HG03558 (cell line): ENCODE results near the gene NUTM2F.
"Not testable (repeated sequence)": the region's sequence is repeated elsewhere in the genome, so short reads cannot be mapped to it uniquely, and the experiment has no call there.

ENCODE experiments used
- ATAC-seq: cut with Tn5 transposase; IDR thresholded peaks from one replicate; pipeline ENCODE4 v1.9.1; 2021; ENCODE audit warnings: moderate number of reproducible peaks; ENCODE audit not compliant: unreplicated experiment; ENCODE audit errors: extremely low read depth

Gene NUTM2F

DNA sequence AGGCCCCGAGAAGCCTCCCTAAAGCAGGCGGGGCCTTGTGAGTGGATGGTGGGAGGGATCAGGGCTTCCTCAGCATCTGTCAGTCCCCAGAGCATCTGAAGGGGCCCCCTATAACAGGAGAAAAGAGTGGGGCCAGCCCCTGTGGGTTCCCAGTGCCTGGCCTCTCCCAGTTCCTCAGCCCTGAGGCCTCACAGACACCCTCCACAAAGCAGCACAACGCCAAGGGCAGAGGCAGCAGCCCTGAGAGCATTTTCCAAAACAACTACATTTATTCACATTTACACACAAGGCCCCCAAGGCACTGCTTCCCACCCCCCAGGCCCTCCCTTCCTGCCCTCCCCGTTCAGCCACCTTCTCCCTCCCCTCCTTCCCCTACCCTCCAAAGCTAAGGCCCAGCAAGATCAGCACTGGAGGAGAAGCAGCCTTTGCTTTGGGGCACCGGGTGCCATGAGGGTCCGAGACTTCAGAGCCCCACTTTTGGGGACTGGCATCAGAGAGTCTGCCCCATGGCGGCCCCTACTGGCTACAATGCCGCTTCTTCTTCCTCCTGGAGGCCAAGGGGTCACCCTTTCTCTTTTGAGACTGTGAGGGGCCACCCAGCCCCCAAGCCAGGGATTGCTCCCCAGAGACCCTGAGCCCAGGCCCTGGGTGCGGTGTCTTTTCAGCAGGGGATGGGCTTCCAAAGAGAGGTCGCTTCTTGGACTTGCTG, 10.3 kb downstream of the NUTM2F start:
- not testable (repeated sequence) for ATAC-seq

DNA sequence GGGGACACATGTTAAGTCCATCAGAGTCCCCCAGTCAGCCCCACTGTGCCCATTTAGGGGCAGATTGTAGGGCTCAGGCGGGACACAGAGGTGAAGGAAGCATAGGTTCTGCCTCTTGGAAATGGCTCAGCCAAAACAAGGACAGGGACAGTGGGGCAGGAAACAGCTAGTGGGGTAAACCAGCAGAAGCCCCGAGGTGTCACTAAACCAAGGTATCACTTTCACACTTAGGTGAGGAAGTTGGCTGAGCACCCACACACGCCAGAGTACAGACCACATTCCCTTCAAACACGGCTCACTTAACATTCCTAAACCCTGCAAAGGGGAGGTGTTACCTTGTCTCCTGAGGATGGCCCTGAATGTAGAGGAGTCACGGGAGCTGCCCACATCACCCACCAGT, 12.2 kb downstream of the NUTM2F start:
- ATAC-seq, result not testable (repeated sequence)

DNA sequence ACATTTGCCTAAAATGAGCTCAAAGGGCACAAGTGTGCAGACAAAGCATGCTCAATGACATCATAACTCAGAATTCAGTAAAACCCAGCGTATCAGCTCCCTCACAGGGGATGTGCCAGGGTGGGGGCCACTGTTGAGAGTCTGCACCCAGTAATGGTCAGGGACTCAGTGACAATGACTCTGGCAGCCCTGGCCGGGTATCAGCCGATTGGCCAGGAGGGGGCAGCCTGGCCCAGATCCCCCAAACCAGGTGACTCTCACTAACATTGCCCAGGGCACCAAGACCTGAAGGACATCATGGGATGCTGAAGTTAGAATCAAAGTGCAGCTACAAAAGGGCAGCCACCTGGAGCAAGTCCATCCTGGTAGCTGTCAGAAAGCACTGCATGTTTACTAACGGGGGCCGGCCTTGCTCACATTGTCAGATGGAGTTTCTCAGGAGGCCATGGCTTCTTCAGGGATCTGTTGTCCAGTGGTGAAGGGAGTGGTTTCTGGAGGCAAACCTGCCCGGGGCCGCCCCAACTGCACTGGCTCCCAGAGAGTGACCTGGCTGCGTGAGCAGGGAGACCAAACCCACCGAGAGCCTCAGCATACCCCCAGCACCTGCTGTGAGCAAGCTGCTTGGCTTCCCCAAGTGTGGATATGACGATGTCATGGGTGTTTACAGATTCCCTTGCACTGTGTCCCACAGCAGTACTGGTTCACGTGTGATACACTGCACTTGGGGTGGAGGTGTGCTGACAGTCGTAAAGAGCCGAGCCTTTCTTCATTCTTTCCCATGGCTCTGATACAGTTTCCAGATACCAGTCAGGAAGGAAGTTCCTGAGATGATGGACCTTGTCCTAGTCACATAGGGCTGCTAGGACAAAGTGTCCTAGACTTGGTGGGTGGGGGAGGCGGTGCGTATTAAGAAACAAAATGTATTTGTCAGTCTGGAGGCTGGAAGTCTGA, 13.1 kb downstream of the NUTM2F start:
- not testable (repeated sequence) for ATAC-seq

DNA sequence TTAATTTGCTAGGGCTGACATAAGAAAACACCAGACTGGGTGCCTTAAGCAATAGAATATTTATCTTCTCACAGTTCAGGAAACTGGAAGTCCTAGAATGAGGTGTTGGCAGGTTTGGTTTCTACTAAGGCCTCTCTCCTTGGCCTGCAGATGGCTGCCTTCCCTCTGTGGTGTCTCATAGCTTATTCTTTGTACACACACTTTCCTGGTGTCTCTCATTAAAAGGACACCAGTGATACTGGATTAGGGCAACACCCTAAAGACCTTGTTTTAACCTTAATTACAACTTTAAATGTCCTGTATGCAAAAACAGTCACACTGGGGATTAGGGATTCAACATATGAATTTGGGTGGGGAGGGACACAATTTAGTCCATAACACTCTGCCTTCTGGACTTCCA, 25.1 kb downstream of the NUTM2F start:
- ATAC-seq, result no peak

DNA sequence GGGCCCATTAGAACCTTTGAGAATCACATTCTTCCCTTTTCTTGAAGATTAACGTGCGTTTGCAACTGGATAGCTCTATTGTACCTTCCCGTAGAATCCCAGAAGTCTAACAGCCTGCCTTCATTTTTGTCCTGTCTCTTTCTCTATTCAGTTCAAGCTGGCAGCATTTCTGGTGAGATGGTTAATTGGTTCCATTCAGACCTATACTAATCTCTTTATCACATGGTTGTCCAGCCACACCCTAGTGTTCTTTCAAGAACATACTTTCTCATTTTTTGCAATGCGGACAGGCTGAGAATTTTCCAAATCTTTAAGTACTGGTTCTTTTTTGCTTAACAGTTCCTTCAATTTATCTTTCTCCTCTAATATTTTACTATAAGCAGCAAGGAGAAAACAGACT, 26.0 kb downstream of the NUTM2F start:
- ATAC-seq, result no peak

DNA sequence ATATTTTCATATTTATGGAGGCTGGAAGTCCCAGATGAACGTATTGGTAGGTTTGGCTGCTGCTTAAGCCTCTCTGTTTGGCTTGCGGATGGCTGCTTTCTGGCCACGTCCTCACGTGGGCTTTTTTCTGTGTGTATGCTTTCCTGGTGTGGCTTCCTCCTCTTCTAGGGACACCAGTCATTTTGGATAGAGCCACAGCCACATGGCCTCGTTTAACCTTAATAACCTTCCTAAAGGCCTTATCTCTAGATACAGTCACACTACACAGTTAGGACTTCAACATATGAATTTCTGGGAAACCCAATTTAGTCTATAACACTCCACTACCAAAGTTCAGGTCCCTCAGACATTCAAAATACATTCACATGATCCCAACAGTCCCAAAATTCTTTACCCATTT, 26.9 kb downstream of the NUTM2F start:
- no peak for ATAC-seq

DNA sequence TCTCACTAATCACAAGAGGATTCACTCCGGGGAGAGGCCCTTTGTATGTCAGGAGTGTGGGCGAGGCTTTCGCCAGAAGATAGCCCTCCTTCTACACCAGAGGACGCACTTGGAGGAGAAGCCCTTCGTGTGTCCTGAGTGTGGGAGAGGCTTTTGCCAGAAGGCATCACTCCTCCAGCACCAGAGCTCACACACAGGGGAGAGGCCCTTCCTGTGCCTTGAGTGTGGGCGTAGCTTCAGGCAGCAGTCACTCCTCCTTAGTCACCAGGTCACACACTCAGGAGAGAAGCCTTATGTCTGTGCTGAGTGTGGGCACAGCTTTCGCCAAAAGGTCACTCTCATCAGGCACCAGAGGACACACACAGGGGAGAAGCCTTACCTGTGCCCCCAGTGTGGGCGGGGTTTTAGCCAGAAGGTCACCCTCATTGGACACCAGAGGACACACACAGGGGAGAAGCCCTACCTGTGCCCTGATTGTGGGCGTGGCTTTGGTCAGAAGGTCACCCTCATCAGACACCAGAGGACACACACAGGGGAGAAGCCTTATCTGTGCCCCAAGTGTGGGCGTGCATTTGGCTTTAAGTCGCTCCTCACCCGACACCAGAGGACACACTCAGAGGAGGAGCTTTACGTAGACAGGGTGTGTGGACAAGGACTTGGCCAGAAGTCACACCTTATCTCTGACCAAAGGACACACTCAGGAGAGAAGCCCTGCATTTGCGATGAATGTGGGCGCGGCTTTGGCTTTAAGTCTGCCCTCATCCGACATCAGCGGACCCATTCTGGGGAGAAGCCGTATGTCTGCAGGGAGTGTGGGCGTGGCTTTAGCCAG, 27.8 kb downstream of the NUTM2F start:
- no peak for ATAC-seq

DNA sequence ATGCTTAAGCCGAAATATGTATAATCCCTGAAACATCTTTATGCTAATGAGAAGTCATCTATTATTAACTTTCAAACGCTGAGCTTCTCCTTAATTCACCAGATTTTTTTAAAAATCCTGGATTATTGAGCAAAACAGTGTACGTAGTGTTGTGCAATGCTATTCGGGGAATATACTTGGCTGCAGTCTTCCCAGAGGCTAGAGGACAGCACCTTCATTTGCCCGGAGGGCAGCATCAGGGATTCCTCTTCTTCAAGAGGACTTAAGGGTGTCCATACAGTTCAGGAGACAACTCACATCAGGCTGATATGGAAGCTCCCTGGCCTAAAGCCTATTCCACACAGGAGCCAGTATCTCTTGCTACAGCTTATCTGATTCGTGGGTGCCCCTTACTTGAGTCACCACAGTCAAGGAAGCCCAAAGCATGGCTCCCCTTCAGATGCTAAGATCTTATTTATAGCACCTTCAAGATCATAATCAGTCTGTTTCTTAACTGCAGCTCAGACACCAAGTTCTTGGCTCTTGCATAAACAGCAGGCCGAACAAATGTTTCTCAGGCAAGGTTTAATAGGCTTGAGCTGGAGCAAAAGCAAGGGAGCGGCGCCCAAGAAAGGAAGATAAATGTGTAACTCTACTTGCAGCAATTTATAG, 29.4 kb downstream of the NUTM2F start:
- no peak for ATAC-seq

DNA sequence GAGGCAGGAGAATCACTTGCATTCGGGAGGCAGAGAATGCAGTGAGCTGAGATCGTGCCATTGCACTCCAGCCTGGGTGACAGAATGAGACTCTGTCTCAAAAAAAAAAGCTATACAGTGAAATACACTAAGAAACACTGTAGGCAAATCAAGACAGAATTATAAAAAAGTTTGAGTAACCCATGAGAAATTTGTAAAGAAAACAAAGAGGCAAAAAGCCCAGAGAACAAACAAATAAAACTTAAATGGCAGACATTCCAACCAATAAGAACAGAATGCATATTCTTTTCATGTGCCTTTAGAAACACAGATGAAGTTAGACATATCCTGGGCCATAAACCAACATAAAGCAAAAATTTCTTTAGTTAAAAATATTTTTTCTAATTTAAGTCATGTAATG, 38.8 kb downstream of the NUTM2F start:
- no peak for ATAC-seq

DNA sequence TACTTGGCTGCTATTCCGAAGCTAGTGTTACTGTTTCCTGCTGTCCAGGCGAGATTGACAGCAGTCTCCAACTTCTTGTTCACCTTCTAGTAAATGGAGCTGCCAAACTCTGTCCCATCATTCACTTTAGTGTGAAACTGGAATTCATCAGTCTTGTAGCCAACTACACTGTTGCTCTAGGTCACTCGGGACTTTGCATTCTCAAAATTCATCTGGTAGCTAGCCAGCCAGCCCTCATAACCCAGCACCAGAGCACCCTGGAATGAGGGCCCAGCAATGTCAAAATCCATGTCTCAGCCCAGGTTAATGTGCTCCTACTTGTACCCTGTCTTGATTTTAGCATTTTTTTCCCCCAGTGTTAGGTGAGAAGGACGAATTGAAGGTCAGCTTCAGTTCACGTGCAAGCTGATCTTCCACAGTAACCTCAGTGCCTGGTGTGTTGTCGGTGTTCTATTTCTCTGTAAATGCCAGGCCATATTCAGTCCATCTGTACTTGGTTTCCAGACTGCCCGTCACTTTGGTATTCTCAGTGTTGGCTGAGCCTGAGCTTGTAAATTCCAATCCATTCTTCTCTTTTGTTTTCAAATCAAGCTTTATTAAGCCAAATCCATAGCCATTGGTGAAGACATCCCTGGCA, 40.4 kb downstream of the NUTM2F start:
- no peak for ATAC-seq

DNA sequence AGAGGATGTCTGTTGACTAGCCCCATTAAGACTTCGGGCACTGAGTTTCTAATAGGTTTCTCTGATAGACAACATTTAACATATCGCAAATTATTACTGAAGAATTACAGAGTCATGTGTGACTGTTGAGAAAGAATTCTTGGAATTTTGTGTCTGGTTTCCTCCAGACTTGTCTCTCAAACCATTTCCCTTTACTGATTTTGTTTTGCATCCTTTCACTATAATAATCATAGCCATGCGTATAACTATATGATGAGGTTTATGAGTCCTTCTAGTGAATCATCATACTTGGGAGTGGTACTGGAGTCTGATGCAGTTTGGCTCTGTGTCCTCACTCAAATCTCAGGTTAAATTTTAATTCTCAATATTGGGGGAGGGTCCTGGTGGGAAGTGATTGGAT, 42.3 kb downstream of the NUTM2F start:
- ATAC-seq, result no peak

DNA sequence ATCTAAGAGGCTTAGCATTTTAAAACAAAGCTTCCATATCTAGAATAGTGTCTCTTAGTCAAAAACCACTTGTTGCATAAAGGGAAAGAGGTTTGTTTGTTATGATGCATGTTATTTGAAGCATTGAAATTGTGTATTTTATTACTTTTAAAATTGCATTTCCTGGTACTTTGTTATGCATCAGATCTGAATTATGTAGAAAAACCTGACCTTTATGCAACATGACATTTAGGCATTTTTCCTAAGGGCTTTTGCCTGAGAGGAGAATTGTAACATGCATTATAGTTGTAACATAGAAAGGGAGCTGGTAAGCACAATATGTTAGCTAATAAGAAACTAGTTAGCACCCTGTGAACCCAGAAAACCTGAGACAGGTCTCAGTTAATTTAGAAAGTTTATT, 47.3 kb downstream of the NUTM2F start:
- ATAC-seq, result no peak

DNA sequence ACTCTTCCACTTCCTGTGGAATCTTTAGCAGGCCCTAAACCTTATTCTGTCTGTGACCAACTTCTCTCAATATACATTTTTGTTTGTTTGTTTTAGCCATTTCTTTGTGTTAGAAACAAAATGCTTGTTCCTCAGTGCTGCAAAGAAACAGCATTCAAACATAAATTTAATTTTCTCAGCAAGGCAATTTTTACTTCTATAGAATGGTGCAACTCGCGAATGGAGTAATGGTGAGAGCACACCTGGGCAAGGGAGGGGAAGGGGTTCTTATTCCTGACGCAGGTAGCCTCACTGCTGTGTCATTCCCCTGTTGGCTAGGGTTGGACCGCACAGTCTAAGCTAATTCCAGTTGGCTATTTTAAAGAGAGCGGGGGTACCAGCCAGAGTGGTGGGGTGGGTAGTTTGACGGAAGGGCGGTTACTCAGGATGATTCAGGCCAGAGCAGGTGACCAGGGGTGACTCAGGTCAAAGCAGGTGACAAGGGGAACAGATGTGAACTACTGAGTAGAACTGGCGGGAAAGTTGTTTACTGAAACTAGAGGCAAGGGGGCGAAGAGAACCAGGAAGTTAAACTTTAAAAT, 47.9 kb downstream of the NUTM2F start:
- ATAC-seq, result no peak

DNA sequence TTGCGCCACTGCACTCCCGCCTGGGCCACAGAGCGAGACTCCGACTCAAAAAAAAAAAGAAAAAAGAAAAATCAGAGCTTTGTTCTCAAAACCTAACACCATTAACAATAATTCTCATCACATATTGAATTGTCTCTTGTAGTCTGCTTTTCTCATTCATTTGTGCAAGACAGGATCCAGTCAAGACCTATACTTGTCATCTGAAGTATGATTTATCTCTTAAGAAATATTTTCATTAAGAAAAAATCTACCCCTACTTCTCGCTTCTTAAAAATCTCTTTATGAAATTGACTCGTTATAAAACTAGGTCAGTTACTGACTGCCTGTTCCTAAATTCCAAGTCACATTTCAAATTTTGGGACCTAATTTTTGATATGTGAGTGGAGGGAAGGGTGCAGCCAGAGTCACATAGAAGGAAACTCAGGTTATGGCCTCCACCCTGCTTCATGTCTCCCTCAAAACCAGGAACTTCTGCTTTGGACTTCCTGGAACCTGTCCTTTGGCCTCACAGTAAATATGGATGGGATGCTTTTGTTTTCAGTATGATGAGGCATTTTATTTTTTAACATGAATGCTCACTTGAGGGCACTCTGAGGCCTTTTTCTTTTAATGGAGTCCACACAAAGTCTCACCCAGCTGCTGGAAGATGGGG, 50.4 kb downstream of the NUTM2F start:
- no peak for ATAC-seq

DNA sequence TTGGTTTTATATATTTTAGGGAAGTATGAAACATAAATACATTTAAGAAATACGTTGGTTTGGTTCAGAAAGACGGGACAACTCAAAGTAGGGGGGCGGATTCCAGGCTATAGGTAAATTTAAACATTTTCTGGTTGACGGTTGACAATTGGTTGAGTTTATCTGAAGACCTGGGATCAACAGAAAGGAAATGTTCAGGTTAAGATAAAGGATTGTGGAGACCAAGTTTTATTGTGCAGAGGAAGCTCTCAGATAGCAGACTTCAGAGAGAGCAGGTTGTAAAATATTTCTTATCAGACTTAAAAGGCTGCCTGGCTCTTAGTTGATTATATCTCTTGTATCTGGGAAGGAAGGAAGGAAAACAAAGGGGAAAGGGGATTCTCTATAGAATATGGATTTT, 51.4 kb downstream of the NUTM2F start:
- ATAC-seq, result not testable (repeated sequence)

DNA sequence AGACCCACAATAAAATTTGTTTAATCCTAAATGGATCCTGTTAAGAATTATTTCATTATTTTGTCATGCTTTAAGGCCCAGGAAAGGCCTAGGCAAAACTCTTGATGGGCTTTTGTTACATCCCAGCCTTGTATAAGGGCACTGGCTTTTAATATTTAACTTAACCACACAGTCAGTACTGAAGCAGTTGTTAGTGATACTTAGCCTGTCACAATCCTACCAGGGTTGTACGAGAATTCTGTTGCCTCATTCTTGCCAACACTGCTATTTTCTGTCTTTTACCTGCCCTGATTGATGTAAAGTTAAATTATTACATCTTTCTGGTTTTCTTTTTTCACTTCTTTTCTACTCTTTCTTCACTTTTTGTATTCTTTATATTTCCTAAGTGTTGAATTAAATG, 58.4 kb downstream of the NUTM2F start:
- ATAC-seq, result no peak

DNA sequence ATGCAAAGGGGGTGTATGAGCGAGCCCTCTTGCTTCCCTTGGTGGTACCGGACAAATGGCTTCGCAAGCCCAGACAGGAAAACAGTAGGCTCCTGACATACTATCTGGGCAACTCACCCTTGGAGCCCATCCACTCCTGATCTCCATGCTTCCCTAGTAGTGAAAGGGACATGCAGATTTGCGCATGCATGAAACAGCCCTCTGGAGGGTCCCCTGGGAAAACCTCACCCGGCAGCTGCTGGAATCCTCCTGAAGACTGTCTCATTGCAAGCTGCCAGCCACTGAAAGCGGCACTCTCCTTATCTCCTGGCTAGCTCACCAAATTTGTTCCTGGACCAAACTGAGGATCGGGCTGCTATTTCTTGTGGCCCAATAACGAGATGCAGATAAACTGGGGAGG, 59.2 kb downstream of the NUTM2F start:
- ATAC-seq, result no peak
